Measurements from ENCODE around the gene SET.
"Not testable (repeated sequence)": the region's sequence is repeated elsewhere in the genome, so short reads cannot be mapped to it uniquely, and the experiment has no call there.

The SET gene

DNA sequence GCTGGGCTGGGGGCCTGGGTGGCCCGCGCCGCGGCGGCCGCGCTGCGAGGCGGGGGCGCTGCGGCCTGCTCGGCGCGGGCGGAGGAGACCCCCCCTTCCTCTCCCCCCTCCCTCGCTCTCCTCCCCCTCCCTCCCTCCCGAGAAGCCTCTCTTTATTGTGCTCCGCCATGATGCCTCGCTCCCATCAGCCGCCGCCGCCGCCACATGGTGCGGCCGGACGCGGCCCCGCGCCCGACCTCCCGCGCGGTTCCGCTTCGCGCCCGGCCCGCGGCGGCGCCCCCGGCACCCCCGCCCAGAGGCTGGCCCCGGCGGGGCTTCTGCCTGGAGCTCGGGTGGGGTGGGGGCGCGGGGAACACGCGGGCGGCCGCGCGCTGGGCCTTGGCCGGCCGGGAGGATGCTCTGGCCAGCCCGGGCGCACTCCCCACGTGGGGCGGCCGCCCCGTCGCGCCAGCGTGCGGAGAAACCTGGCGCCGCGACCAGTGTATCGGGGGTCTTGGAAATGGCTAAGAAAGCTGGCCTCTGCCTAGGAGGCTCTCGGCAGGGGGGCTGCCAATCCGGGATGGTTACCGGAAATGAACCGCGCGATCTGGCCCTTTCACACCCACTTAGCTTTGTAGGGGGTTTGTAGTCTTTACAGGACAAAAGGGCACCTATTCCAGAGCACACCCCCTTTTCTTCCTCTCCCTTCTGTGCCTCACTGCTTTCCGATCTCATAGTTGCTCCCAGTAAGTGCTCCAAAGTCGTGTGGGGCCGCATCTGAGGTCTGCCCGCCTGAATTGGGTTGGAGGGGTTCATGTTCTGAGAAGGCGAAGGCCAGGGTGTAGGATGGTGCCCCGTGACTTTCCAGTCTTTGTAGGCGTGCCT lies 1.0 kb downstream of the SET start:
- H3K9me3 ChIP-seq (ENCODE audit: low read length): no peaks in the 10 kb centered on the region
- no peaks in the 10 kb centered on the region for H3K27me3 ChIP-seq (ENCODE audit: control insufficient read depth in 1 of 2, insufficient read depth in 2 of 2, low read length in 2 of 2)
- peak overlapping the region; percentile 77 for H3K9ac ChIP-seq (ENCODE audit: low read length)
- H3K4me3 ChIP-seq (ENCODE audit: low read depth in 1 of 2, low read length in 2 of 2): peak overlapping the region; percentile 72 to 73
- peak overlapping the region; percentile 85 for H3K27ac ChIP-seq (ENCODE audit: low read depth, low read length)
- H3K36me3 ChIP-seq (ENCODE audit: insufficient read depth, low read length): peaks cover 29% of the 10 kb centered on the region
- peaks cover 13% of the 10 kb centered on the region for H3K4me1 ChIP-seq (ENCODE audit: insufficient read depth, low read length)

DNA sequence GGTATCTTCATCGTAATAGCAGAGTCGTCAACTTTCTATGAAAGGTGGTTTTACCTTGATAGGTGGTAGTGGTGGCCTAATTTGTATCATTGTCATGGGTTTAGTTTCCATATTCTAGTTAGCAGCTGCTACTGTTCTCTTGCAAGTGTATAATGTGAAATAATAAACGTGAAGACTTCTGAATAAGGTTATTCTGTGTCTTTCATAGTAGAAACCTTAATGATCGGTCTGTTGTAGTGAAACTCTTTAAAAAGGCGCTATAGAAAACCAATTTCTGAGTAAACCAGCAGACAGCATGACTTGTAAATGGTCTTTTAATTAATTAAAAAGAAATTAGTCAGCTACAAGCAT lies 1.6 kb downstream of the SET start:
- peak overlapping the region; percentile 72 to 73 for H3K4me3 ChIP-seq (ENCODE audit: low read depth in 1 of 2, low read length in 2 of 2)
- peaks cover 29% of the 10 kb centered on the region for H3K36me3 ChIP-seq (ENCODE audit: insufficient read depth, low read length)
- H3K27ac ChIP-seq (ENCODE audit: low read depth, low read length): peak overlapping the region; percentile 85
- H3K4me1 ChIP-seq (ENCODE audit: insufficient read depth, low read length): peaks cover 13% of the 10 kb centered on the region
- no peaks in the 10 kb centered on the region for H3K27me3 ChIP-seq (ENCODE audit: control insufficient read depth in 1 of 2, insufficient read depth in 2 of 2, low read length in 2 of 2)
- H3K9me3 ChIP-seq (ENCODE audit: low read length): no peaks in the 10 kb centered on the region
- peak overlapping the region; percentile 77 for H3K9ac ChIP-seq (ENCODE audit: low read length)

DNA sequence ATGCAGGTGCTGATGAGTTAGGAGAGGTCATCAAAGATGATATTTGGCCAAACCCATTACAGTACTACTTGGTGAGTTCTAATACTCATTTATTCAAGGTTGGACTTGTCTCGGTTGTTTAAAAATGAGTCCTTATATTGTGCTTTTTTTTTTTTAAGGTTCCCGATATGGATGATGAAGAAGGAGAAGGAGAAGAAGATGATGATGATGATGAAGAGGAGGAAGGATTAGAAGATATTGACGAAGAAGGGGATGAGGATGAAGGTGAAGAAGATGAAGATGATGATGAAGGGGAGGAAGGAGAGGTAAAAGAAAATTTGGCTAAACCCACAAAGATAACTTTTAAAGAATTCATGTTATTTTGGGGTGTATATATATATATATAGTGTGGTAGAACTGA lies 4.7 kb downstream of the SET start:
- H3K9me3 ChIP-seq (ENCODE audit: low read length); H3K4me3 ChIP-seq (ENCODE audit: low read depth in 1 of 2, low read length in 2 of 2); H3K27ac ChIP-seq (ENCODE audit: low read depth, low read length); H3K9ac ChIP-seq (ENCODE audit: low read length); H3K27me3 ChIP-seq (ENCODE audit: control insufficient read depth in 1 of 2, insufficient read depth in 2 of 2, low read length in 2 of 2): not testable (repeated sequence)
- peaks cover 29% of the 10 kb centered on the region for H3K36me3 ChIP-seq (ENCODE audit: insufficient read depth, low read length)
- peaks cover 13% of the 10 kb centered on the region for H3K4me1 ChIP-seq (ENCODE audit: insufficient read depth, low read length)

DNA sequence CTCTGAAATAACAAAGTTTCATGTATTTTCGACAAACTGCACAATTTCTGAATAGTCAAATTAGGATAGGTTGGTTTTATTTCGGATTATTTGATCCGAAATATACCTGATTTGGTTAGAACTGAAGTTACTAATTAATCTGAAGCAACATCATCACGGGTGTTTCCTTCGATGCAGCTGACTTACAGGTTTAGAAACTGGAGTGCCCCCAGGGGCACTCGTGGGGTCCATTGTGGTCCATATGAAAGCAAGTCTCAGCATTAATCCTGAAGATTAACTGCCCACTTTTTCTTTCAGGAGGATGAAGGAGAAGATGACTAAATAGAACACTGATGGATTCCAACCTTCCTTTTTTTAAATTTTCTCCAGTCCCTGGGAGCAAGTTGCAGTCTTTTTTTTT lies 5.3 kb downstream of the SET start:
- Histone ChIP-seq H3K4me1 (ENCODE audit: insufficient read depth, low read length) (peaks cover 13% of the 10 kb centered on the region), H3K9ac (ENCODE audit: low read length) (no peak overlapping the region), H3K4me3 (ENCODE audit: low read depth in 1 of 2, low read length in 2 of 2) (no peak overlapping the region), H3K9me3 (ENCODE audit: low read length) (no peaks in the 10 kb centered on the region), H3K27me3 (ENCODE audit: control insufficient read depth in 1 of 2, insufficient read depth in 2 of 2, low read length in 2 of 2) (no peaks in the 10 kb centered on the region), H3K36me3 (ENCODE audit: insufficient read depth, low read length) (peaks cover 29% of the 10 kb centered on the region), H3K27ac (ENCODE audit: low read depth, low read length) (no peak overlapping the region)

DNA sequence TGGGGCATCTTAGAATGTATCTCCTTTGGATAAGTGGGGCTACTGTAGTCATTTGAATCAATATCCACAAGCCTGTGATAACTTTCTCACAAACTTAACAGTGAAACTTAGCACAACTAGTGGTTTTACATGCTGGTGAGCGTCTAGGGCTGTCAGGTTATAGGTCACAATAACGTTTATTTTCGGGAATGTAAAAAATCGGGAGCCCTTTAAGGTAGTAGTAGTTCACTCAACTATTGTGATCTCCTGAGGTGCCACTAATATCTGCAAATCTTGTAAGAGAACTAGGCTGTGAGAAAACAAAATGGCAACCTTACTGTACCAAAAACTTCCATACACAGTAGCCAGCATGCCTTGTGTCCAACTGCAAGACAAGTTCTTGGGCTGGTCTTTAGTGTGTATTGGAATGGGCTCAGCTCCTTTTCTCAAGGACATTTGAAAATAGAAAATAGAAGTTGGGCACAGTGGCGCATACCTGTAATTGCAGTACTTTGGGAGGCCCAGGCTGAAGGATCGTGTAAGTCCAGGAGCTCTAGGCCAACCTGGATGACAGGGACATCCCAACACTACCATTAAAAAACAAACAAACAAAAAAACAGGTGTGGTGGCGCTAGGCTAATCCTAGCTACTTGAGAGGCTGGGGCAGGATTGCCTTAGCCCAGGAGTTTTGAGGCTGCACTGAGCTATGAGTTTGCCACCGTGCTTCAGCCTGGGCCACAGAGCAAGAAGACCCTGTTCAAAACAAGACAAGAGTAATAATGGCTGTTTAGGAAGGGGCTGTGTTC lies 8.1 kb downstream of the SET start:
- no peak overlapping the region for H3K27ac ChIP-seq (ENCODE audit: low read depth, low read length)
- no peaks in the 10 kb centered on the region for H3K9me3 ChIP-seq (ENCODE audit: low read length)
- no peak overlapping the region for H3K4me3 ChIP-seq (ENCODE audit: low read depth in 1 of 2, low read length in 2 of 2)
- no peaks in the 10 kb centered on the region for H3K4me1 ChIP-seq (ENCODE audit: insufficient read depth, low read length)
- no peaks in the 10 kb centered on the region for H3K27me3 ChIP-seq (ENCODE audit: control insufficient read depth in 1 of 2, insufficient read depth in 2 of 2, low read length in 2 of 2)
- H3K36me3 ChIP-seq (ENCODE audit: insufficient read depth, low read length): peaks cover 24% of the 10 kb centered on the region
- no peak overlapping the region for H3K9ac ChIP-seq (ENCODE audit: low read length)

DNA sequence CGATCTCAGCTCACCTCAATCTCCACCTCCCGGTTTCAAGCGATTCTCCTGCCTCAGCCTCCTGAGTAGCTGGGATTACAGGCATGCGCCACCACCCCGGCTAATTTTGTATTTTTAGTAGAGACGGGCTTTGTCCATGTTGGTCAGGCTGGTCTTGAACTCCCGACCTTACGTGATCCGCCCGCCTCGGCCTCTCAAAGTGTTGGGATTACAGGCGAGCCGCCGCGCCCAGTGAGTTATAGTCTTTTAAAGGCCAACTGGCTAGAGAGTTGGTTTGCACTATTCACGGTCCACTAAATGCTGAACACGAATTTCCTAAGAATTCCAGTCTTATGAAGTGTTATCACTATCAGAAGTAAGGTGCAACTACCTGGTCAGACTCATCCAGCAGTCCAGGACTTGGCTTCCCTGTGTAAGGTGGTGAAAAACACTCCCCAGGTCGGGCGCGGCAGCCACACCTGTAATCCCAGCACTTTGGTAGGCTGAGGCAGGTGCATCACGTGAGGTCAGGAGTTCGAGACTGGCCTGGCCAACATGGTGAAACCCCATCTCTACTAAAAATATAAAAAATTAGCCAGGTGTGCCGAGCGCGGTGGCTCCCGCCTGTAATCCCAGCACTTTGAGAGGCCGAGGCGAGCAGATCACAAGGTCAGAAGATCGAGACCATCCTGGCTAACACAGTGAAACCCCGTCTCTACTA lies 10.2 kb downstream of the SET start:
- not testable (repeated sequence) for H3K27ac ChIP-seq (ENCODE audit: low read depth, low read length); H3K36me3 ChIP-seq (ENCODE audit: insufficient read depth, low read length); H3K9ac ChIP-seq (ENCODE audit: low read length); H3K4me3 ChIP-seq (ENCODE audit: low read depth in 1 of 2, low read length in 2 of 2); H3K27me3 ChIP-seq (ENCODE audit: control insufficient read depth in 1 of 2, insufficient read depth in 2 of 2, low read length in 2 of 2); H3K9me3 ChIP-seq (ENCODE audit: low read length); H3K4me1 ChIP-seq (ENCODE audit: insufficient read depth, low read length)

DNA sequence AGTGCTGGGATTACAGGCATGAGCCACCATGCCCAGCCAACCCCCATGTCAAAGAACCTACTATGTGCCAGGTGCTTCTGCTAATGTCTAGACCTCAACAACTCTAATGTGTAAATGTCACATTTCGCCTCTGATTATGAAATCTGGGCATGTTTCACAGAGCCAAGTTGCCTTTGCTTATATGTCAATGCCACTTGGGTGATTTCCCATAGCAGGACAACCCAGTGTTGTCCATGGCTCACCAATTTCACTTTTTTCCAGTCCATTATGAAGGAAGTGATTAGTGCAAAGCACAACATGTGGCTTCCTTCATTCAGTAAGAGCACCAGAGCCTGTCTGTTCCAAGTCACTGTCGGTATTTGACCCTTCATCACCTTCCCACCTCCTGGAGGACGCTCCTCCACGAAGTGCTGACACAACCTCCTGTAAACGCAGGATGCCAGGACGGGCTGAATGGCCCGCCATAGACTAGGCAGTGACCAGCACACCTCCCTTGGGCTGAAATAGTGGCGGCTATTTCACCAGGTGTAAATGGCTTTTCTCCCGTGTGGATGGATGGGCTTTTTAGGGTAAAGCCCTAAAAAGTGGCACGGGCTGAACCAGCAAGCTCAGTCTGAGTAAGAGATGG lies 12.3 kb downstream of the SET start:
- H3K4me3 ChIP-seq (ENCODE audit: low read depth in 1 of 2, low read length in 2 of 2): no peak overlapping the region
- no peaks in the 10 kb centered on the region for H3K9me3 ChIP-seq (ENCODE audit: low read length)

DNA sequence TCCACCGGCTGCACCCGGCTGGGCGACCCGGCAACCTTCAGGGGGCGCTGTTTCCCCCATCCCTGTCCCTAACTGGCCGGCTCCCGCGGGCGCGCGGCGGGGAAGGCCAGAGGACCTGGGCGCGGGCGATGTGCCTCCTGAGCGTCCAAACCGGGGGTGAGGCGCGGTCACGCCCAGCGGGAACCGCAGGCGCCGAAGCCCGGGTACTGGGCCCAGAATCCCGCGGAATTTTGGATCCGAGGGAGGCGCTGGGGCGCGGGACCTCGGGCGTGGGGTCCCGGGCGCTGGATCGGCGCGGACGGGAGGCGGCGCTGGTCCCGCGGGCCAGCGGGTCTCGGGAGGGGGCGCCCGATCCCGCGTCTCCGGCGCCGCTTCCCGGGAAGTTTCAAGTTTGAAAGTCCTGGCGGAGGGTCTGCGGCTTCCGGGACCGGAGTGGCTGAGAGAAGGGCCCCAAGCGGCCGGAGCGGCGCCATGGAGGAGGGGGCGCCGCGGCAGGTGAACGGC lies 13.5 kb downstream of the SET start, which contains the start of gene PKN3:
PKN3 (plus strand) TSS at position 59 of the 504 bp plus-strand sequence; CDS start at position 472, 413 bp downstream.
- Histone ChIP-seq H3K27me3 (ENCODE audit: control insufficient read depth in 1 of 2, insufficient read depth in 2 of 2, low read length in 2 of 2) (no peaks in the 10 kb centered on the region), H3K36me3 (ENCODE audit: insufficient read depth, low read length) (no peaks in the 10 kb centered on the region), H3K27ac (ENCODE audit: low read depth, low read length) (peak within 1 kb of the TSS; percentile 10), H3K4me3 (ENCODE audit: low read depth in 1 of 2, low read length in 2 of 2) (peak within 1 kb of the TSS; percentile 55 to 64), H3K9me3 (ENCODE audit: low read length) (no peaks in the 10 kb centered on the region), H3K4me1 (ENCODE audit: insufficient read depth, low read length) (no peaks in the 10 kb centered on the region), H3K9ac (ENCODE audit: low read length) (no peak within 1 kb of the TSS)

More for the DNA sequence above, 12.3 kb downstream of the SET start:
- Histone ChIP-seq H3K4me1 (ENCODE audit: insufficient read depth, low read length) (no peaks in the 10 kb centered on the region), H3K9ac (ENCODE audit: low read length) (no peak overlapping the region), H3K36me3 (ENCODE audit: insufficient read depth, low read length) (no peaks in the 10 kb centered on the region), H3K27ac (ENCODE audit: low read depth, low read length) (no peak overlapping the region), H3K27me3 (ENCODE audit: control insufficient read depth in 1 of 2, insufficient read depth in 2 of 2, low read length in 2 of 2) (no peaks in the 10 kb centered on the region)

DNA sequence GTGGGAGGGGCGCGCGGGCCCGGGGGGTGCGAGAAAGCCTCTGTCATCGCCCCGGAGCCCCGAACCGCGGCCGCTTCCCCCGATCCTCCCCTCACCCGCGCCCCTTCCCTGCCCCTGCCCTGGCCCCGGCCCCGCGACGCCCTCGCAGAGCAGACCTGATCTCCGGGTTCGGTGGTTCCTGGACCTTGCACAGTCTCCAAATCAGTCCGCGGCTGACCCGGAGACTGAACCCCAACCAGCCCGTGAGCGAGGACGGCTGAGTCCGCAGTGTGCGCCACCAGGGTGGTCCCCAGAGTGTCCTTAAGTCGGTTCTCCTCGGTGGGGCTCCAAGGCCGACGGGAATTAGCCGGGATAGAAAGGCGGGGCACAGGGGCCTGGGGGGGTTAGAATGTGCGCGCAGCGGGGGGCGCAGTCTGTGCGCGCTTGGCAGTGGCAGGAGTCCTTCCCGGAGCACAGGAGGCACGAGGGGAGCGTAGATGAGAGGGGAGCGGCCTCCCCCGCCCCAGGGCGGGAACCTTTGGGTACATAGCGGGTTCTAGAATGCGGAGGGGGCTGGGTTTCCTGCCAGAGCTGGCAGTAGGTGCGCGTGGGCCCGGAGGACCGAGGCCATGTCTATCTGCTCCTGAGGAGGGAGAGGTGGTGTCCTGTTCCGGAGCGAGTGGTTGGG lies 14.1 kb downstream of the SET start:
- H3K4me1 ChIP-seq (ENCODE audit: insufficient read depth, low read length): no peaks in the 10 kb centered on the region
- H3K27me3 ChIP-seq (ENCODE audit: control insufficient read depth in 1 of 2, insufficient read depth in 2 of 2, low read length in 2 of 2): no peaks in the 10 kb centered on the region
- H3K36me3 ChIP-seq (ENCODE audit: insufficient read depth, low read length): no peaks in the 10 kb centered on the region
- no peak overlapping the region for H3K9ac ChIP-seq (ENCODE audit: low read length)
- H3K9me3 ChIP-seq (ENCODE audit: low read length): no peaks in the 10 kb centered on the region
- peak overlapping the region; percentile 10 for H3K27ac ChIP-seq (ENCODE audit: low read depth, low read length)
- H3K4me3 ChIP-seq (ENCODE audit: low read depth in 1 of 2, low read length in 2 of 2): peak overlapping the region; percentile 55 to 64

DNA sequence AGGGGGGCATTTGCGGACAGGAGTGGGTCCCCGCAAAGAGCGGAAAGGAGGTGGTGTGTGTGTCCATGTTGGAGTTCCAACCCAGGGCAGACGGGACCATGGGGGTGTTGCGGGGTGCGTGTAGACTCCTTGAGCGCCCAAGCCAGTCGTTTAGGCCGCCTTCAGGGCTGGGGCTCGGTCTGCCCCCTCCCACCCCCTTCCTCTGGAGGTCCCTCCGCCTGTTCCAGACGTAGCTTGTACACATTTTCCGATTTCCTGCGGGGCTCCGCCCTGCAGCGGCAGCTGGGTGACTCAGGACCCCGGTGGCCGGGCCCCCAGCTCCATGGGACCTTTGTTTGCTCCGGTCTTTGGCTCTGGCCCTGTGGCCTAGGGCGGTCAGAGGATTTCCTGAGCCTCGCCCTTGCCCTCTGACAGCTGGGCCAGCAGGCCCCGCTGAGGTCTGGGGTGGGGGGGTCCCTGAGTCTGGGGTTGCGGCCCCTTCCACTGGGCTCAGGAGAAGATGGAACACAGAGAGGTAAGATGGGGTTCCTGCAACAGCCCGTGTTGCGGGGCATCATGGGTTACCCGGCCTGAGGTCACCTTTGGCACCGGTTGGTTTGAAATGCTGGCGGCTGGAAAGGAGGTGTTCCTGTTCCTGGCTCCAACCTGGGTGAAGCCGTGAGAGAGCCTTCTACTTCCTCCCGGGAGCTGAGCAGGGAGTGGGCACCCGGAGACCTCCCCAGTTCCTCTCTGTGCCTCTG lies 14.8 kb downstream of the SET start:
- no peak overlapping the region for H3K9ac ChIP-seq (ENCODE audit: low read length)

More for the DNA sequence above, 14.8 kb downstream of the SET start:
- H3K27ac ChIP-seq (ENCODE audit: low read depth, low read length): no peak overlapping the region
- no peaks in the 10 kb centered on the region for H3K4me1 ChIP-seq (ENCODE audit: insufficient read depth, low read length)
- peak overlapping the region in 1 of 2 donors; percentile 55 for H3K4me3 ChIP-seq (ENCODE audit: low read depth in 1 of 2, low read length in 2 of 2)
- no peaks in the 10 kb centered on the region for H3K9me3 ChIP-seq (ENCODE audit: low read length)
- no peaks in the 10 kb centered on the region for H3K27me3 ChIP-seq (ENCODE audit: control insufficient read depth in 1 of 2, insufficient read depth in 2 of 2, low read length in 2 of 2)
- H3K36me3 ChIP-seq (ENCODE audit: insufficient read depth, low read length): no peaks in the 10 kb centered on the region

Data from muscle layer of colon (tissue), 2 donors.